Muscle layer of colon (tissue), 2 donors: Measurements from ENCODE around the gene TMEM238L.

ENCODE experiments used
- H3K27ac ChIP-seq: one replicate; pipeline ENCODE4 v1.7.0; 2013; ENCODE audit warnings: low read depth, mild to moderate bottlenecking, low read length, moderate library complexity
- H3K27me3 ChIP-seq, 2 donors: one replicate each; pipeline ENCODE4 v1.7.0; 2013; ENCODE audit warnings: low read length in 2 of 2, mild to moderate bottlenecking in 2 of 2; ENCODE audit not compliant: insufficient read depth in 2 of 2, control insufficient read depth in 1 of 2
- H3K36me3 ChIP-seq: one replicate; pipeline ENCODE4 v1.7.0; 2013; ENCODE audit warnings: mild to moderate bottlenecking, low read length; ENCODE audit not compliant: insufficient read depth
- H3K4me1 ChIP-seq: one replicate; pipeline ENCODE4 v1.7.0; 2013; ENCODE audit warnings: mild to moderate bottlenecking, low read length; ENCODE audit not compliant: insufficient read depth
- H3K4me3 ChIP-seq, 2 donors: one replicate each; pipeline ENCODE4 v1.7.0; 2013; ENCODE audit warnings: low read length in 2 of 2, low read depth in 1 of 2, mild to moderate bottlenecking in 1 of 2, moderate library complexity in 1 of 2
- H3K9ac ChIP-seq: one replicate; pipeline ENCODE4 v1.7.0; 2013; ENCODE audit warnings: low read length
- H3K9me3 ChIP-seq: one replicate; pipeline ENCODE4 v1.7.0; 2013; ENCODE audit warnings: mild to moderate bottlenecking, low read length
- donor health status: abdominal sarcoma.
- donor health status: Adenocarcinoma of cecum.

The TMEM238L gene

GRCh38 chr17:10827898-10828552 lies 24.1 kb upstream of the TMEM238L start:
- H3K4me3 ChIP-seq: no peak overlapping the region
- H3K9ac ChIP-seq: no peak overlapping the region
- no peaks in the 10 kb centered on the region for H3K4me1 ChIP-seq
- H3K27ac ChIP-seq: no peak overlapping the region
- no peaks in the 10 kb centered on the region for H3K36me3 ChIP-seq
- H3K27me3 ChIP-seq: no peaks in the 10 kb centered on the region
- H3K9me3 ChIP-seq: no peaks in the 10 kb centered on the region

- no peak overlapping the region for H3K4me3 ChIP-seq
- H3K9me3 ChIP-seq: no peaks in the 10 kb centered on the region
- H3K27ac ChIP-seq: no peak overlapping the region
- H3K4me1 ChIP-seq: no peaks in the 10 kb centered on the region
- H3K27me3 ChIP-seq: no peaks in the 10 kb centered on the region
- H3K36me3 ChIP-seq: no peaks in the 10 kb centered on the region
- no peak overlapping the region for H3K9ac ChIP-seq
Observed at GRCh38 chr17:10824874-10825273, 21.0 kb upstream of the TMEM238L start.

- Histone ChIP-seq H3K4me1 (no peaks in the 10 kb centered on the region), H3K4me3 (no peak overlapping the region), H3K9ac (no peak overlapping the region), H3K27me3 (no peaks in the 10 kb centered on the region), H3K9me3 (no peaks in the 10 kb centered on the region), H3K36me3 (no peaks in the 10 kb centered on the region), H3K27ac (no peak overlapping the region)
Observed at GRCh38 chr17:10821770-10822169, 17.9 kb upstream of the TMEM238L start.

- Histone ChIP-seq H3K9me3 (no peaks in the 10 kb centered on the region), H3K4me1 (no peaks in the 10 kb centered on the region), H3K36me3 (no peaks in the 10 kb centered on the region), H3K27ac (no peak overlapping the region), H3K4me3 (no peak overlapping the region), H3K9ac (no peak overlapping the region), H3K27me3 (no peaks in the 10 kb centered on the region)
Observed at GRCh38 chr17:10821054-10821453, 17.2 kb upstream of the TMEM238L start.

GRCh38 chr17:10815319-10815718 lies 11.4 kb upstream of the TMEM238L start:
- H3K4me3 ChIP-seq: no peak overlapping the region
- no peak overlapping the region for H3K9ac ChIP-seq
- H3K36me3 ChIP-seq: no peaks in the 10 kb centered on the region
- H3K9me3 ChIP-seq: no peaks in the 10 kb centered on the region
- H3K27ac ChIP-seq: no peak overlapping the region
- H3K4me1 ChIP-seq: no peaks in the 10 kb centered on the region
- no peaks in the 10 kb centered on the region for H3K27me3 ChIP-seq

- H3K4me1 ChIP-seq: no peaks in the 10 kb centered on the region
- no peaks in the 10 kb centered on the region for H3K36me3 ChIP-seq
- H3K4me3 ChIP-seq: no peak overlapping the region
- no peak overlapping the region for H3K9ac ChIP-seq
- no peak overlapping the region for H3K27ac ChIP-seq
- H3K9me3 ChIP-seq: no peaks in the 10 kb centered on the region
- no peaks in the 10 kb centered on the region for H3K27me3 ChIP-seq
Observed at GRCh38 chr17:10814075-10814474, 10.2 kb upstream of the TMEM238L start.

- Histone ChIP-seq H3K4me1 (no peaks in the 10 kb centered on the region), H3K27ac (no peak overlapping the region), H3K4me3 (no peak overlapping the region), H3K9ac (no peak overlapping the region), H3K27me3 (no peaks in the 10 kb centered on the region), H3K36me3 (no peaks in the 10 kb centered on the region), H3K9me3 (no peaks in the 10 kb centered on the region)
Observed at GRCh38 chr17:10812674-10813073, 8.8 kb upstream of the TMEM238L start.

GRCh38 chr17:10809605-10810004 lies 5.7 kb upstream of the TMEM238L start:
- H3K9me3 ChIP-seq: no peaks in the 10 kb centered on the region
- no peaks in the 10 kb centered on the region for H3K27me3 ChIP-seq
- H3K27ac ChIP-seq: no peak overlapping the region
- H3K36me3 ChIP-seq: no peaks in the 10 kb centered on the region
- H3K9ac ChIP-seq: no peak overlapping the region
- no peaks in the 10 kb centered on the region for H3K4me1 ChIP-seq
- H3K4me3 ChIP-seq: no peak overlapping the region

GRCh38 chr17:10807704-10808128 lies 3.8 kb upstream of the TMEM238L start:
- Histone ChIP-seq H3K9ac (no peak overlapping the region), H3K27ac (no peak overlapping the region), H3K27me3 (no peaks in the 10 kb centered on the region), H3K4me1 (no peaks in the 10 kb centered on the region), H3K9me3 (no peaks in the 10 kb centered on the region), H3K4me3 (no peak overlapping the region), H3K36me3 (no peaks in the 10 kb centered on the region)

GRCh38 chr17:10806545-10807262 lies 2.8 kb upstream of the TMEM238L start:
- Histone ChIP-seq H3K9ac (no peak overlapping the region), H3K4me3 (no peak overlapping the region), H3K27ac (no peak overlapping the region), H3K4me1 (no peaks in the 10 kb centered on the region), H3K9me3 (no peaks in the 10 kb centered on the region), H3K36me3 (no peaks in the 10 kb centered on the region), H3K27me3 (no peaks in the 10 kb centered on the region)

- Histone ChIP-seq H3K27me3 (no peaks in the 10 kb centered on the region), H3K27ac (no peak overlapping the region), H3K4me3 (no peak overlapping the region), H3K9ac (no peak overlapping the region), H3K4me1 (no peaks in the 10 kb centered on the region), H3K9me3 (no peaks in the 10 kb centered on the region), H3K36me3 (no peaks in the 10 kb centered on the region)
Observed at GRCh38 chr17:10805911-10806310, 2.0 kb upstream of the TMEM238L start.

- H3K4me1 ChIP-seq: no peaks in the 10 kb centered on the region
- no peak overlapping the region for H3K9ac ChIP-seq
- H3K9me3 ChIP-seq: no peaks in the 10 kb centered on the region
- H3K4me3 ChIP-seq: no peak overlapping the region
- no peak overlapping the region for H3K27ac ChIP-seq
- H3K36me3 ChIP-seq: no peaks in the 10 kb centered on the region
- H3K27me3 ChIP-seq: no peaks in the 10 kb centered on the region
Observed at GRCh38 chr17:10804546-10804945, 647 bp upstream of the TMEM238L start.
